Measurements from ENCODE around the gene BSG.

GRCh38 chr19:629961-630714 is 57.7 kb downstream of the BSG start:
- TF ChIP-seq CTCF (IDR thresholded peaks at IDR 0.05) (no peak), POLR2A (IDR thresholded peaks at IDR 0.05) (no peak)
